Mononuclear cell (primary cell): ENCODE measurements around the gene LRRC40. TPM values are rescaled to one million over a fixed set of nuclear protein-coding genes. Genes with fewer than 3 reads are reported as not detected.

Experiments
- H3K27me3 ChIP-seq: 2 replicates; pipeline ENCODE4 v1.6.0; 2011; ENCODE audit warnings: low read length, control low read depth; ENCODE audit not compliant: insufficient read depth
- H3K4me1 ChIP-seq: 2 replicates; pipeline ENCODE4 v1.5.1; 2011; ENCODE audit warnings: mild to moderate bottlenecking, low read length, control low read depth; ENCODE audit not compliant: insufficient read depth
- H3K4me3 ChIP-seq: 2 replicates; pipeline ENCODE4 v1.5.1; 2011; ENCODE audit warnings: mild to moderate bottlenecking, low read length, moderate library complexity
- H3K9me3 ChIP-seq: 2 replicates; pipeline ENCODE4 v1.5.1; 2011; ENCODE audit warnings: low read depth, mild to moderate bottlenecking, control low read depth, low read length
- total RNA-seq: library from RNA; depleted of rRNA; stranded (reverse); fragments of >200 nt; gene quantifications from one replicate; pipeline ENCODE4 v1.2.3, GENCODE V29; 2012

The LRRC40 gene
- total RNA-seq, 1 donor: 25.7 TPM

GRCh38 chr1:70103770-70104169 lies 101.6 kb downstream of the LRRC40 start:
- Histone ChIP-seq H3K4me1 (no peaks in the 10 kb centered on the region), H3K9me3 (no peaks in the 10 kb centered on the region), H3K27me3 (no peaks in the 10 kb centered on the region), H3K4me3 (no peak overlapping the region)

DNA sequence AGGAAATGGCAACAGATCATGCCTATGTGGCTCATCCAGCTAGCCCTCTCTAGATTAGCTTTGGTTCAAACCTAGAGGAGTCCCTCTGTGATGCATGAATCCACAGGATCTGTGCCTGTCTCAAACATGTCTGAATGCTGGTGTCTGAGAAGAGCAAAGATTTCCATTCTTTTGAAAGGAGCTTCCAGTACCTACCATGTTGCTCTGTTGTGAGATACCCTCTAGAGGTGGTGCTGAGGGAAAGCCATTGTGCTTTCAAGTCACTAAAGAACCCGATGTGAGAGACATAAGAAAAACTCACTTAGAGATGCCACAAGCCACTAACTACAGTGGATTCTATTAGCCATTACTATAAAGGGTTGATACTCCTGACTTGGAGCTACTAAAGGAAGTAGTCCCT lies 103.6 kb downstream of the LRRC40 start:
- H3K9me3 ChIP-seq: no peaks in the 10 kb centered on the region
- no peaks in the 10 kb centered on the region for H3K27me3 ChIP-seq
- no peak overlapping the region for H3K4me3 ChIP-seq
- H3K4me1 ChIP-seq: no peaks in the 10 kb centered on the region

- Histone ChIP-seq H3K9me3 (no peaks in the 10 kb centered on the region), H3K4me3 (no peak overlapping the region), H3K4me1 (no peaks in the 10 kb centered on the region), H3K27me3 (no peaks in the 10 kb centered on the region)
These were observed 104.1 kb downstream of the LRRC40 start for GRCh38 chr1:70101231-70101630.

Other genes starting within 250 kb of the LRRC40 start
- gene SRSF11, start 15.8 kb upstream of the LRRC40 start, total RNA-seq: 258 TPM
- gene ANKRD13C, start 149.1 kb upstream of the LRRC40 start, total RNA-seq: 43.7 TPM
- 1.8 TPM for gene CTH, start 205.7 kb upstream of the LRRC40 start, total RNA-seq